Liver (tissue), 9 donors: Measurements from ENCODE around the gene DISC1. TPM values are rescaled to one million over a fixed set of nuclear protein-coding genes. Genes with fewer than 3 reads are reported as not detected.
"Not testable (repeated sequence)": the region's sequence is repeated elsewhere in the genome, so short reads cannot be mapped to it uniquely, and the experiment has no call there.

Source experiments
- DNase-seq: peaks from one replicate; pipeline ENCODE4 v3.0.0-alpha.2; 2017; ENCODE audit warnings: low spot score
- H3K27ac ChIP-seq, 2 donors: one replicate each; pipeline ENCODE4 v1.7.0; 2013; ENCODE audit warnings: inconsistent platforms in 2 of 2, low read length in 2 of 2, control low read depth in 1 of 2, low read depth in 1 of 2, mild to moderate bottlenecking in 1 of 2
- H3K27me3 ChIP-seq, 4 donors: one replicate each; pipeline versions ENCODE4 v1.6.1 to v1.7.0; 2013; ENCODE audit warnings: low read length in 3 of 4, inconsistent platforms in 1 of 4, mild to moderate bottlenecking in 1 of 4, moderate library complexity in 1 of 4; ENCODE audit not compliant: control insufficient read depth in 4 of 4, insufficient read depth in 4 of 4
- H3K36me3 ChIP-seq, 4 donors: one replicate each; pipeline versions ENCODE4 v1.6.1 to v1.7.0; 2013; ENCODE audit warnings: low read length in 3 of 4, mild to moderate bottlenecking in 3 of 4, low read depth in 1 of 4, moderate library complexity in 1 of 4; ENCODE audit not compliant: control insufficient read depth in 4 of 4, insufficient read depth in 3 of 4
- H3K4me1 ChIP-seq, 4 donors: one replicate each; pipeline versions ENCODE4 v1.6.1 to v1.7.0; 2013; ENCODE audit warnings: low read length in 3 of 4, mild to moderate bottlenecking in 3 of 4, moderate library complexity in 1 of 4; ENCODE audit not compliant: control insufficient read depth in 4 of 4, insufficient read depth in 4 of 4
- H3K4me3 ChIP-seq, 3 donors: one replicate each; pipeline versions ENCODE4 v1.6.1 to v1.7.0; 2013; ENCODE audit warnings: low read length in 3 of 3, control low read depth in 1 of 3, low read depth in 1 of 3, mild to moderate bottlenecking in 1 of 3
- H3K9ac ChIP-seq, 2 donors: one replicate each; pipeline ENCODE4 v1.7.0; 2013; ENCODE audit warnings: low read length in 2 of 2, mild to moderate bottlenecking in 2 of 2, moderate library complexity in 2 of 2, control low read depth in 1 of 2, low read depth in 1 of 2
- H3K9me3 ChIP-seq, 4 donors: one replicate each; pipeline versions ENCODE4 v1.6.1 to v1.7.0; 2013; ENCODE audit warnings: low read length in 3 of 4; ENCODE audit not compliant: control insufficient read depth in 4 of 4
- EGR1 ChIP-seq, 2 donors: IDR thresholded peaks; 2 replicates each; pipeline ENCODE4 v1.6.1; 2016 to 2018; ENCODE audit warnings: antibody characterized with exemption in 2 of 2, low read depth in 2 of 2
- FOXA2 ChIP-seq: IDR thresholded peaks from 2 replicates; pipeline ENCODE4 v1.6.1; 2016; ENCODE audit warnings: antibody characterized with exemption
- GABPA ChIP-seq, 2 donors: IDR thresholded peaks in 1 of 2; conservative IDR thresholded peaks in 1 of 2; 2 replicates each; pipeline ENCODE4 v1.6.1; 2016; ENCODE audit warnings: antibody characterized with exemption in 2 of 2, mild to moderate bottlenecking in 1 of 2, moderate library complexity in 1 of 2
- HNF4A ChIP-seq, 2 donors: conservative IDR thresholded peaks; 2 replicates each; pipeline ENCODE4 v1.6.1; 2016; ENCODE audit warnings: antibody characterized with exemption in 2 of 2, mild to moderate bottlenecking in 2 of 2
- HNF4G ChIP-seq: IDR thresholded peaks from 2 replicates; pipeline ENCODE4 v1.6.1; 2016; ENCODE audit warnings: antibody characterized with exemption
- NR2F2 ChIP-seq: IDR thresholded peaks from 2 replicates; pipeline ENCODE4 v1.6.1; 2016; ENCODE audit warnings: antibody characterized with exemption
- RAD21 ChIP-seq, 2 donors: IDR thresholded peaks; 2 replicates each; pipeline ENCODE4 v1.6.1; 2016; ENCODE audit warnings: antibody characterized with exemption in 2 of 2, mild to moderate bottlenecking in 2 of 2
- REST ChIP-seq: IDR thresholded peaks from 2 replicates; pipeline ENCODE4 v1.6.1; 2016; ENCODE audit warnings: antibody characterized with exemption, mild to moderate bottlenecking
- RXRA ChIP-seq, 2 donors: IDR thresholded peaks; 2 replicates each; pipeline ENCODE4 v1.6.1; 2017 to 2018; ENCODE audit warnings: antibody characterized with exemption in 2 of 2, mild to moderate bottlenecking in 1 of 2
- SP1 ChIP-seq: IDR thresholded peaks from 2 replicates; pipeline ENCODE4 v1.6.1; 2018; ENCODE audit warnings: antibody characterized with exemption, mild to moderate bottlenecking
- YY1 ChIP-seq: IDR thresholded peaks from 2 replicates; pipeline ENCODE4 v1.6.1; 2016; ENCODE audit warnings: antibody characterized with exemption, mild to moderate bottlenecking
- WGBS: extraction: QIAGEN DNeasy Blood & Tissue Kit; methylation state at CpG from one replicate; pipeline ENCODE4 v1.1.7; 2013; 5-methylcytosine and 5-hydroxymethylcytosine counted together
- polyA plus RNA-seq, 2 donors: library from polyadenylated mRNA; stranded (reverse) in 1 of 2; unstranded in 1 of 2; fragments of 200-250 nt in 1 of 2; fragments of >200 nt in 1 of 2; fragmentation: Nextera tagmentation in 1 of 2; extraction: Ambion mirVana in 1 of 2; gene quantifications; one replicate each; pipeline versions ENCODE4 v1.2.1 to v1.2.3, GENCODE V29; 2013 to 2015
- total RNA-seq, 2 donors: library from RNA; depleted of rRNA; stranded (reverse); fragments of >200 nt; gene quantifications; one replicate each; pipeline ENCODE4 v1.2.3, GENCODE V29; 2014
- TF ChIP-seq, protein P1 (sequence below): fragments of 150-350 bp; IDR thresholded peaks from 2 replicates; pipeline ENCODE4 v1.5.1; 2017; ENCODE audit warnings: improper control_type of control experiment, low read depth, low read length; ENCODE audit not compliant: missing input control
- donor health status: healthy.
- donor health status: healthy.
- donor health status: healthy.
- donor health status: healthy.
- donor health status: healthy.

The DISC1 gene
- total and polyA plus RNA-seq, 4 donors = 0.45 to 6.3 (median 2.3) TPM

DNA sequence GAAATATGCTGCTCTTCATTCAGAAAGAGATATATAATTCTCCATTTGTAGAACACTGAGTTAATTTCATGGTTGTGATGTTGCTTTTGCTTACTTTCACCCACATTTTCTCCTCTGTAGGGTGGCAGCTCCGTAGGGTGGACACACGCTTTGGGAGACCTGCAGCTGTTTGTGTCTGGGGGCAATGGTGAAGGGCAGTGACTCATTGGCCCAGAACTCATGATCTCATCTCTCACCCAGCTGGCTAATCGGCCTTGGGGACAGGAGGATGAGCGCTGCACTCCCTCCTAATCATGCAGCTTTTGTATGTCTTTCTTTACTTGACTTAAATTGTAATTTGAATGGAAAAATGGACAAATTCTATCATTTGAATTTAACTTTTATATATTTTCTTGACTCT is 9.6 kb downstream of the DISC1 start:
- Histone ChIP-seq H3K27ac (no peak overlapping the region), H3K4me1 (no peaks in the 10 kb centered on the region), H3K9ac (no peak overlapping the region), H3K9me3 (no peaks in the 10 kb centered on the region), H3K36me3 (no peaks in the 10 kb centered on the region), H3K27me3 (no peaks in the 10 kb centered on the region), H3K4me3 (no peak overlapping the region)
- WGBS = 76% methylated on average over 4 of the region's 4 CpGs
- no peak for DNase-seq
- TF ChIP-seq GABPA (IDR thresholded peaks at IDR 0.05 in 1 of 2, conservative IDR thresholded peaks at IDR 0.05 in 1 of 2) (no peak), FOXA2 (no peak), SP1 (no peak), RXRA (IDR thresholded peaks at IDR 0.05) (no peak), REST (no peak)
- TF ChIP-seq, protein P1, sequence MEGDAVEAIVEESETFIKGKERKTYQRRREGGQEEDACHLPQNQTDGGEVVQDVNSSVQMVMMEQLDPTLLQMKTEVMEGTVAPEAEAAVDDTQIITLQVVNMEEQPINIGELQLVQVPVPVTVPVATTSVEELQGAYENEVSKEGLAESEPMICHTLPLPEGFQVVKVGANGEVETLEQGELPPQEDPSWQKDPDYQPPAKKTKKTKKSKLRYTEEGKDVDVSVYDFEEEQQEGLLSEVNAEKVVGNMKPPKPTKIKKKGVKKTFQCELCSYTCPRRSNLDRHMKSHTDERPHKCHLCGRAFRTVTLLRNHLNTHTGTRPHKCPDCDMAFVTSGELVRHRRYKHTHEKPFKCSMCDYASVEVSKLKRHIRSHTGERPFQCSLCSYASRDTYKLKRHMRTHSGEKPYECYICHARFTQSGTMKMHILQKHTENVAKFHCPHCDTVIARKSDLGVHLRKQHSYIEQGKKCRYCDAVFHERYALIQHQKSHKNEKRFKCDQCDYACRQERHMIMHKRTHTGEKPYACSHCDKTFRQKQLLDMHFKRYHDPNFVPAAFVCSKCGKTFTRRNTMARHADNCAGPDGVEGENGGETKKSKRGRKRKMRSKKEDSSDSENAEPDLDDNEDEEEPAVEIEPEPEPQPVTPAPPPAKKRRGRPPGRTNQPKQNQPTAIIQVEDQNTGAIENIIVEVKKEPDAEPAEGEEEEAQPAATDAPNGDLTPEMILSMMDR = no peak

GRCh38 chr1:231636922-231637321 is 10.3 kb downstream of the DISC1 start:
- H3K36me3 ChIP-seq, H3K9me3 ChIP-seq, H3K27ac ChIP-seq, H3K9ac ChIP-seq, DNase-seq, H3K4me3 ChIP-seq, H3K27me3 ChIP-seq, H3K4me1 ChIP-seq: not testable (repeated sequence)
- WGBS = 92% methylated on average over 2 of the region's 2 CpGs

DNA sequence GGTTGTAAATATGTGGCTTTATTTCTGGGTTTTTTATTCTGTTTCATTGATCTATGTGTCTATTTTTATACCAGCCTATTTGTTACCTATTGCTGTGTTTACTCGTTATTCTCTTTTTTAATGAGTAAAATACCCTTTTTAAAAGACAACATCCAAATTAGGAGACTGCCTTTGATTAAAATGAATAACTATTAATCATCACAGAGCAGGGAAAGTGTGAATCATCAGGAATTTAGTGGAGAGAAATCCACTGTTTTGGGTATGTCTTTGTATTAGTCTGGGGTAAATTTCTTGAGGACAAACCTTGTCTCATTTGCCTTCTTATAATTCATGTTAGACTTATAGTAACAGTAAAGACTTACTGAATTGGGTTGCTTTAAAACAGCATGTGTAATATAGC is 12.1 kb downstream of the DISC1 start:
- Histone ChIP-seq H3K4me1 (no peaks in the 10 kb centered on the region), H3K27me3 (no peaks in the 10 kb centered on the region), H3K27ac (no peak overlapping the region), H3K4me3 (no peak overlapping the region), H3K9ac (no peak overlapping the region), H3K9me3 (no peaks in the 10 kb centered on the region), H3K36me3 (no peaks in the 10 kb centered on the region)
- no peak for DNase-seq
- TF ChIP-seq YY1 (no peak), SP1 (no peak), FOXA2 (no peak), RXRA (IDR thresholded peaks at IDR 0.05) (no peak), NR2F2 (no peak), HNF4A (conservative IDR thresholded peaks at IDR 0.05) (no peak), RAD21 (IDR thresholded peaks at IDR 0.05) (no peak), EGR1 (IDR thresholded peaks at IDR 0.05; ENCODE audit: low read depth in 2 of 2) (no peak), HNF4G (no peak), REST (no peak)
- TF ChIP-seq, protein P1 = no peak
- 88% methylated on average over 1 of the region's 1 CpG for WGBS
